Neural progenitor cell (in vitro differentiated cells): ENCODE data around the gene KAT2B. TPM values are rescaled to one million over a fixed set of nuclear protein-coding genes. Genes with fewer than 3 reads are reported as not detected.

Experiments
- DNase-seq: peaks from one replicate; pipeline ENCODE4 v3.0.0-alpha.2; 2016; ENCODE audit warnings: low spot score
- H2AFZ ChIP-seq: fragments of 200-600 bp; sonication (generic); replicated peaks from 2 replicates; pipeline ENCODE4 v1.6.1; 2016; ENCODE audit warnings: antibody characterized with exemption
- H3F3A ChIP-seq: fragments of 200-600 bp; sonication (generic); 2 replicates; pipeline ENCODE4 v1.6.1; 2016; ENCODE audit warnings: antibody characterized with exemption, low read depth
- H3K27ac ChIP-seq: fragments of 200-600 bp; sonication (generic); 2 replicates; pipeline ENCODE4 v1.5.1; 2016; ENCODE audit warnings: mild to moderate bottlenecking
- H3K27me3 ChIP-seq: fragments of 200-600 bp; sonication (generic); 2 replicates; pipeline ENCODE4 v1.6.1; 2016; ENCODE audit warnings: mild to moderate bottlenecking, moderate library complexity
- H3K36me3 ChIP-seq: fragments of 200-600 bp; sonication (generic); 2 replicates; pipeline ENCODE4 v1.5.1; 2016
- H3K4me1 ChIP-seq: fragments of 200-600 bp; sonication (generic); 2 replicates; pipeline ENCODE4 v1.6.1; 2016; ENCODE audit warnings: mixed run types
- H3K4me2 ChIP-seq: fragments of 200-600 bp; sonication (generic); 2 replicates; pipeline ENCODE4 v1.6.1; 2016
- H3K4me3 ChIP-seq: fragments of 200-600 bp; sonication (generic); 2 replicates; pipeline ENCODE4 v1.5.1; 2016
- H3K79me2 ChIP-seq: fragments of 200-600 bp; sonication (generic); 2 replicates; pipeline ENCODE4 v1.6.1; 2016; ENCODE audit warnings: low read depth
- H3K9ac ChIP-seq: fragments of 200-600 bp; sonication (generic); 2 replicates; pipeline ENCODE4 v1.6.1; 2016
- H3K9me3 ChIP-seq: fragments of 200-600 bp; sonication (generic); 2 replicates; pipeline ENCODE4 v1.5.1; 2016; ENCODE audit warnings: low read depth
- H4K20me1 ChIP-seq: fragments of 200-600 bp; sonication (generic); 2 replicates; pipeline ENCODE4 v1.6.1; 2016; ENCODE audit warnings: low read depth
- H3K27ac Mint-ChIP-seq: 3 replicates; pipeline ENCODE4 v1.8.0; 2021; ENCODE audit warnings: mixed read lengths
- H3K27me3 Mint-ChIP-seq: 2 replicates; pipeline ENCODE4 v1.8.0; 2022; ENCODE audit warnings: low read depth, mild to moderate bottlenecking, inconsistent platforms, moderate library complexity, mixed read lengths; ENCODE audit not compliant: insufficient read depth
- H3K36me3 Mint-ChIP-seq: 3 replicates; pipeline ENCODE4 v1.8.0; 2021; ENCODE audit warnings: mixed read lengths
- H3K4me1 Mint-ChIP-seq: 3 replicates; pipeline ENCODE4 v1.8.0; 2021; ENCODE audit warnings: mixed read lengths
- H3K4me3 Mint-ChIP-seq: 3 replicates; pipeline ENCODE4 v1.8.0; 2021; ENCODE audit warnings: mild to moderate bottlenecking, moderate library complexity, mixed read lengths
- H3K9me3 Mint-ChIP-seq: 3 replicates; pipeline ENCODE4 v1.8.0; 2020; ENCODE audit warnings: mixed read lengths
- EZH2 ChIP-seq: fragments of 200-600 bp; sonication (generic); IDR thresholded peaks from 2 replicates; pipeline ENCODE4 v1.6.1; 2017; ENCODE audit warnings: antibody characterized with exemption, mild to moderate bottlenecking, moderate library complexity
- EZH2phosphoT487 ChIP-seq: fragments of 200-600 bp; sonication (generic); IDR thresholded peaks from 2 replicates; pipeline ENCODE4 v1.6.1; 2017; ENCODE audit warnings: antibody characterized with exemption
- total RNA-seq: library from RNA; depleted of rRNA; stranded (reverse); fragments of >200 nt; gene quantifications from 2 replicates; pipeline ENCODE4 v1.2.3, GENCODE V29; 2015; ENCODE audit warnings: low replicate concordance
- TF ChIP-seq, protein P1 (sequence below): fragments of 200-600 bp; sonication (generic); IDR thresholded peaks from 2 replicates; pipeline ENCODE4 v1.5.1; 2017; ENCODE audit warnings: antibody characterized with exemption, mild to moderate bottlenecking

Gene KAT2B
- total RNA-seq, 1 donor from 2014 or later, result 21.6 TPM

DNA sequence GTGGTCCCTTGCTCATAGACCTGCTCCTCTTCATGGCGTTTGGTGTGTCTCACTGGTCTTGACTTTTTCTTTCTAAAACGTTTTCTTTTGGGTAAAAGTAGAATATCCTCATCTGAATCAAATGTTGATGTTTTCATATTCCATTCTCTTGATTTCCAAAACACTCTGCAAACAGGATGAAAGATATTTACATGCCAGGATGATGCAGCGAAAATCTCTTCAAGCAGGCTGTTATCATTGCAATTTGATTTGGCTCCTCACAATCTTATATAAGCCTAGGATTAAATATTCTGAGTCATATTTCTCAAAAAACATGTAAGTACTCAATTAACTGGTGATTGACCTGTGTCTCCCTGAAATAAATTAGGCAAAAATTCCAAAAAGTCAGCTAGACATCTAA lies 38.3 kb upstream of the KAT2B start:
- no peaks in the 10 kb centered on the region for H3K27me3 Mint-ChIP-seq
- Histone ChIP-seq H3K4me3 (no peak overlapping the region), H3K9ac (no peak overlapping the region), H2AFZ (no peak overlapping the region), H3K36me3 (no peaks in the 10 kb centered on the region), H4K20me1 (no peaks in the 10 kb centered on the region), H3K79me2 (no peaks in the 10 kb centered on the region), H3K27me3 (no peaks in the 10 kb centered on the region), H3K4me1 (no peaks in the 10 kb centered on the region), H3K27ac (no peak overlapping the region), H3K4me2 (no peak overlapping the region), H3K9me3 (no peaks in the 10 kb centered on the region), H3F3A (no peaks in the 10 kb centered on the region)
- TF ChIP-seq EZH2phosphoT487, result no peak
- TF ChIP-seq, protein P1, sequence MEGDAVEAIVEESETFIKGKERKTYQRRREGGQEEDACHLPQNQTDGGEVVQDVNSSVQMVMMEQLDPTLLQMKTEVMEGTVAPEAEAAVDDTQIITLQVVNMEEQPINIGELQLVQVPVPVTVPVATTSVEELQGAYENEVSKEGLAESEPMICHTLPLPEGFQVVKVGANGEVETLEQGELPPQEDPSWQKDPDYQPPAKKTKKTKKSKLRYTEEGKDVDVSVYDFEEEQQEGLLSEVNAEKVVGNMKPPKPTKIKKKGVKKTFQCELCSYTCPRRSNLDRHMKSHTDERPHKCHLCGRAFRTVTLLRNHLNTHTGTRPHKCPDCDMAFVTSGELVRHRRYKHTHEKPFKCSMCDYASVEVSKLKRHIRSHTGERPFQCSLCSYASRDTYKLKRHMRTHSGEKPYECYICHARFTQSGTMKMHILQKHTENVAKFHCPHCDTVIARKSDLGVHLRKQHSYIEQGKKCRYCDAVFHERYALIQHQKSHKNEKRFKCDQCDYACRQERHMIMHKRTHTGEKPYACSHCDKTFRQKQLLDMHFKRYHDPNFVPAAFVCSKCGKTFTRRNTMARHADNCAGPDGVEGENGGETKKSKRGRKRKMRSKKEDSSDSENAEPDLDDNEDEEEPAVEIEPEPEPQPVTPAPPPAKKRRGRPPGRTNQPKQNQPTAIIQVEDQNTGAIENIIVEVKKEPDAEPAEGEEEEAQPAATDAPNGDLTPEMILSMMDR, result no peak
- TF ChIP-seq EZH2, result no peak
- H3K27ac Mint-ChIP-seq, result no peak overlapping the region
- H3K36me3 Mint-ChIP-seq, result no peaks in the 10 kb centered on the region
- H3K4me1 Mint-ChIP-seq, result no peaks in the 10 kb centered on the region
- no peaks in the 10 kb centered on the region for H3K9me3 Mint-ChIP-seq
- no peak overlapping the region for H3K4me3 Mint-ChIP-seq
- no peak for DNase-seq

DNA sequence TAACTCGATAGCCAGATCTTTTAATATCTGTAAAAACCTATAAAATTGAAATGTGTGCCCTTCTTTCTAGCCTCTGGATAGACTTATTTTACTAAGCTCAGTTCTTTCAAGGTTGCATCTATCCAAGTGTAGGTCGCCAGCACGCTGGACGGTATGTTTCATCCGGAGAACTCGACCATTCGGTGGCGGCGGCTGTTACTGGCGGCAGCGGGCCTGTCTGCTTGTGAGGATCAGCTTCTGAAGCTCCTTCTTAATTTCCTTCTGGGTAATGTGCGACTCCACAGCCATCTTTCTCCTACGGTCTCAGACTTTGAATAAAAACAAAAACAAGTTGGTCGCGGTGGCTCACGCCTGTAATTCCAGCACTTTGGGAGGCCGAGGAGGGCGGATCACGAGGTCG lies 32.3 kb upstream of the KAT2B start:
- DNase-seq, result no peak
- no peak overlapping the region for H3K27ac Mint-ChIP-seq
- no peaks in the 10 kb centered on the region for H3K9me3 Mint-ChIP-seq
- no peaks in the 10 kb centered on the region for H3K4me1 Mint-ChIP-seq
- H2AFZ ChIP-seq, result no peak overlapping the region
- no peak overlapping the region for H3K9ac ChIP-seq
- H4K20me1 ChIP-seq, result no peaks in the 10 kb centered on the region
- no peaks in the 10 kb centered on the region for H3K4me1 ChIP-seq
- H3F3A ChIP-seq, result no peaks in the 10 kb centered on the region
- H3K4me3 ChIP-seq, result no peak overlapping the region
- H3K36me3 Mint-ChIP-seq, result no peaks in the 10 kb centered on the region
- no peaks in the 10 kb centered on the region for H3K27me3 ChIP-seq
- no peaks in the 10 kb centered on the region for H3K9me3 ChIP-seq
- no peak overlapping the region for H3K4me2 ChIP-seq
- TF ChIP-seq EZH2 (no peak), EZH2phosphoT487 (no peak)
- TF ChIP-seq, protein P1, result no peak
- H3K4me3 Mint-ChIP-seq, result no peak overlapping the region
- H3K79me2 ChIP-seq, result no peaks in the 10 kb centered on the region
- no peaks in the 10 kb centered on the region for H3K36me3 ChIP-seq
- no peak overlapping the region for H3K27ac ChIP-seq
- no peaks in the 10 kb centered on the region for H3K27me3 Mint-ChIP-seq

DNA sequence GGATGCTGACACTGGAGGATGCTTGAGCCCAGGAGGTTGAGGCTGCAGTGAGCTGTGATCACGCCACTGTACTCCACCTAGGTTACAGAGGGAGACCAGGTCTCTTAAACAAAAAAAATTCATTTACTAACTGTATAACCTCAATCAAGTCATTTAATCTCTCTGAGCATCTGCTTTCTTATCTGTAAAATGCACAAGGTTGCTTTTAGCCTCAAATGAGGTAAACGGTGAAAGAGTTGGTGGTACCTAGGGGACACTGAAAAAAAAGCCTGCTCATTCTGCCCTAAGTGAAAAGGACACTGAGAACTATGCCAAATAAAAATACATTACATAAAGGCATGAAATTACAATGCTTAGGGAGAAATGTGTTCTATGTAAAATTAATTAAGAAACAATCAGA lies 31.6 kb upstream of the KAT2B start:
- Histone ChIP-seq H3F3A (no peaks in the 10 kb centered on the region), H3K9me3 (no peaks in the 10 kb centered on the region), H3K4me1 (no peaks in the 10 kb centered on the region), H3K27me3 (no peaks in the 10 kb centered on the region), H3K79me2 (no peaks in the 10 kb centered on the region), H3K4me2 (no peak overlapping the region), H3K36me3 (no peaks in the 10 kb centered on the region), H3K9ac (no peak overlapping the region), H3K4me3 (no peak overlapping the region), H4K20me1 (no peaks in the 10 kb centered on the region), H2AFZ (no peak overlapping the region), H3K27ac (no peak overlapping the region)
- Mint-ChIP-seq H3K27ac (no peak overlapping the region), H3K4me3 (no peak overlapping the region), H3K9me3 (no peaks in the 10 kb centered on the region), H3K27me3 (no peaks in the 10 kb centered on the region), H3K4me1 (no peaks in the 10 kb centered on the region), H3K36me3 (no peaks in the 10 kb centered on the region)
- TF ChIP-seq EZH2phosphoT487 (no peak), EZH2 (no peak)
- TF ChIP-seq, protein P1, result no peak
- DNase-seq, result no peak
